HG02943 (cell line): ENCODE measurements around the gene GALNT17.

ENCODE experiments used
- ATAC-seq: cut with Tn5 transposase; IDR thresholded peaks from one replicate; pipeline ENCODE4 v1.9.1; 2021; ENCODE audit warnings: mild to moderate bottlenecking, low read depth, moderate library complexity; ENCODE audit not compliant: unreplicated experiment

GALNT17 gene

GRCh38 chr7:71430246-71430645, 298.3 kb downstream of the GALNT17 start:
- ATAC-seq, result no peak

- no peak for ATAC-seq
Observed at GRCh38 chr7:71439321-71439720, 307.4 kb downstream of the GALNT17 start.

- ATAC-seq, result no peak
Observed at GRCh38 chr7:71442492-71443190, 310.7 kb downstream of the GALNT17 start.

- no peak for ATAC-seq
Observed at GRCh38 chr7:71443191-71443530, 311.2 kb downstream of the GALNT17 start.

GRCh38 chr7:71444130-71444529, 312.2 kb downstream of the GALNT17 start:
- ATAC-seq, result no peak

- ATAC-seq, result no peak
Observed at GRCh38 chr7:71453630-71454029, 321.7 kb downstream of the GALNT17 start.

- no peak for ATAC-seq
Observed at GRCh38 chr7:71454981-71455380, 323.0 kb downstream of the GALNT17 start.

GRCh38 chr7:71457021-71457420, 325.1 kb downstream of the GALNT17 start:
- ATAC-seq, result no peak

GRCh38 chr7:71457846-71458590, 326.1 kb downstream of the GALNT17 start:
- ATAC-seq, result no peak

GRCh38 chr7:71459132-71459531, 327.2 kb downstream of the GALNT17 start:
- no peak for ATAC-seq

- ATAC-seq, result no peak
Observed at GRCh38 chr7:71461572-71461971, 329.6 kb downstream of the GALNT17 start.

- ATAC-seq, result no peak
Observed at GRCh38 chr7:71465741-71466189, 333.8 kb downstream of the GALNT17 start.

GRCh38 chr7:71466448-71467145, 334.7 kb downstream of the GALNT17 start:
- ATAC-seq, result no peak

- no peak for ATAC-seq
Observed at GRCh38 chr7:71470326-71470725, 338.4 kb downstream of the GALNT17 start.

GRCh38 chr7:71470830-71471229, 338.9 kb downstream of the GALNT17 start:
- no peak for ATAC-seq

- no peak for ATAC-seq
Observed at GRCh38 chr7:71472962-71473361, 341.0 kb downstream of the GALNT17 start.

- no peak for ATAC-seq
Observed at GRCh38 chr7:71473366-71473967, 341.5 kb downstream of the GALNT17 start.

GRCh38 chr7:71477441-71477840, 345.5 kb downstream of the GALNT17 start:
- ATAC-seq, result no peak

- no peak for ATAC-seq
Observed at GRCh38 chr7:71479231-71479630, 347.3 kb downstream of the GALNT17 start.

- ATAC-seq, result no peak
Observed at GRCh38 chr7:71480791-71481190, 348.8 kb downstream of the GALNT17 start.

GRCh38 chr7:71482284-71482683, 350.3 kb downstream of the GALNT17 start:
- ATAC-seq, result no peak
